Activated B cell treated with CpG ODN at 0.5 μM for 24 hours (primary cell): Measurements from ENCODE around the gene ICOS. TPM values are rescaled to one million over a fixed set of nuclear protein-coding genes. Genes with fewer than 3 reads are reported as not detected.

Experiments used
- ATAC-seq: fragments of 200-7000 bp; cut with Tn5 transposase; one replicate; pipeline ENCODE4 v1.10.0; 2021; ENCODE audit warnings: low read depth, mild to moderate bottlenecking, moderate library complexity
- CTCF ChIA-PET: fragments of 350-600 bp; sonication (Branson Sonifier 250); formaldehyde crosslinking; loops from one replicate; lab custom pipeline; 2021; ENCODE audit warnings: antibody characterized with exemption; lab: Charles Lee
- POLR2A ChIA-PET: fragments of 350-600 bp; sonication (Branson Sonifier 250); formaldehyde crosslinking; loops from one replicate; lab custom pipeline; 2021; ENCODE audit warnings: antibody characterized with exemption; lab: Charles Lee
- DNase-seq: peaks from one replicate; pipeline ENCODE4 v3.0.0; 2022
- H3K27ac Mint-ChIP-seq: one replicate; pipeline ENCODE4 v1.8.0; 2020; ENCODE audit warnings: mixed read lengths
- H3K27me3 Mint-ChIP-seq: one replicate; pipeline ENCODE4 v1.8.0; 2021; ENCODE audit warnings: mixed read lengths
- H3K36me3 Mint-ChIP-seq: one replicate; pipeline ENCODE4 v1.8.0; 2021; ENCODE audit warnings: low read depth, mixed read lengths
- H3K4me1 Mint-ChIP-seq: one replicate; pipeline ENCODE4 v1.8.0; 2021; ENCODE audit warnings: mixed read lengths
- H3K4me3 Mint-ChIP-seq: one replicate; pipeline ENCODE4 v1.8.0; 2020; ENCODE audit warnings: mild to moderate bottlenecking, mixed read lengths
- H3K9me3 Mint-ChIP-seq: one replicate; pipeline ENCODE4 v1.8.0; 2020; ENCODE audit warnings: mixed read lengths
- intact Hi-C: fragments of 100-400 bp; cut with micrococcal nuclease; formaldehyde crosslinking; loops from one replicate; pipeline ENCODE4 v1.15.1; 2024
- total RNA-seq: library from RNA; stranded (reverse); gene quantifications from 2 replicates; pipeline ENCODE4 v1.2.3, GENCODE V29; 2022
- TF ChIP-seq, protein P1 (sequence below): fragments of 200-600 bp; IDR thresholded peaks from one replicate; pipeline ENCODE4 v1.8.0; 2022; ENCODE audit warnings: antibody characterized with exemption, mild to moderate bottlenecking

Gene ICOS
- total RNA-seq, 1 donor from 2014 or later = not detected

DNA sequence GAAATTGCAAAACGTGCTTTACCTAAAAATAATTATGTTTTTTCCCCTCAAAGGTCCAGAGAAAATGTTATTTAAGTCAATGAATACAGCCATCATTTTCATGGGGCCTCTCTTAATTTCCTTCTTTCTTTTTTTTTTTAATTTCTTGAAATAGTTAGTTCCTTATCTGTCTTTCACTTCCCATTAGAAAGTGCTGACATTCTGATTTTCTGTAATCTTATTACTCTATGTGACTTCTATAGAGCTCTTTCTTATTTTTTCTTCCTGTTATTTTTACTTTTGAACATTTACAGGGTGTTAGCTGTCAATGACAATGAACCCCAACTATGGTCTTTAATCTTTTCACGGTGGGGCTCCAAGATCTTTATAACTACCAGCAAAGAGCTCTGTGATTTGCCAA is 39.0 kb upstream of the ICOS start:
- H3K9me3 Mint-ChIP-seq = peaks cover 12% of the 10 kb centered on the region
- peak overlapping the region; percentile 45 for H3K4me3 Mint-ChIP-seq
- H3K4me1 Mint-ChIP-seq = peaks cover 18% of the 10 kb centered on the region
- CTCF ChIA-PET = interaction anchor here (0.7 to 1.2 kb wide), 2 partner anchors 11 to 248 kb away, joined by 3 to 4 read pairs; no protein-coding TSS in a partner anchor
- peak overlapping the region; percentile 50 for H3K27ac Mint-ChIP-seq
- DNase-seq (no peak), ATAC-seq (peak; percentile 60)
- peaks cover 3% of the 10 kb centered on the region for H3K36me3 Mint-ChIP-seq
- TF ChIP-seq, protein P1, sequence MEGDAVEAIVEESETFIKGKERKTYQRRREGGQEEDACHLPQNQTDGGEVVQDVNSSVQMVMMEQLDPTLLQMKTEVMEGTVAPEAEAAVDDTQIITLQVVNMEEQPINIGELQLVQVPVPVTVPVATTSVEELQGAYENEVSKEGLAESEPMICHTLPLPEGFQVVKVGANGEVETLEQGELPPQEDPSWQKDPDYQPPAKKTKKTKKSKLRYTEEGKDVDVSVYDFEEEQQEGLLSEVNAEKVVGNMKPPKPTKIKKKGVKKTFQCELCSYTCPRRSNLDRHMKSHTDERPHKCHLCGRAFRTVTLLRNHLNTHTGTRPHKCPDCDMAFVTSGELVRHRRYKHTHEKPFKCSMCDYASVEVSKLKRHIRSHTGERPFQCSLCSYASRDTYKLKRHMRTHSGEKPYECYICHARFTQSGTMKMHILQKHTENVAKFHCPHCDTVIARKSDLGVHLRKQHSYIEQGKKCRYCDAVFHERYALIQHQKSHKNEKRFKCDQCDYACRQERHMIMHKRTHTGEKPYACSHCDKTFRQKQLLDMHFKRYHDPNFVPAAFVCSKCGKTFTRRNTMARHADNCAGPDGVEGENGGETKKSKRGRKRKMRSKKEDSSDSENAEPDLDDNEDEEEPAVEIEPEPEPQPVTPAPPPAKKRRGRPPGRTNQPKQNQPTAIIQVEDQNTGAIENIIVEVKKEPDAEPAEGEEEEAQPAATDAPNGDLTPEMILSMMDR = no peak
- POLR2A ChIA-PET = interaction anchor here (0.7 to 1.6 kb wide), 4 partner anchors 25 to 1287 kb away, joined by 3 read pairs; partner anchors contain the start of gene CTLA4
- intact Hi-C loops = loop anchor here (1.0 kb wide), 1 partner anchor 26 kb away; no protein-coding TSS in a partner anchor
- H3K27me3 Mint-ChIP-seq = peaks cover 9% of the 10 kb centered on the region

DNA sequence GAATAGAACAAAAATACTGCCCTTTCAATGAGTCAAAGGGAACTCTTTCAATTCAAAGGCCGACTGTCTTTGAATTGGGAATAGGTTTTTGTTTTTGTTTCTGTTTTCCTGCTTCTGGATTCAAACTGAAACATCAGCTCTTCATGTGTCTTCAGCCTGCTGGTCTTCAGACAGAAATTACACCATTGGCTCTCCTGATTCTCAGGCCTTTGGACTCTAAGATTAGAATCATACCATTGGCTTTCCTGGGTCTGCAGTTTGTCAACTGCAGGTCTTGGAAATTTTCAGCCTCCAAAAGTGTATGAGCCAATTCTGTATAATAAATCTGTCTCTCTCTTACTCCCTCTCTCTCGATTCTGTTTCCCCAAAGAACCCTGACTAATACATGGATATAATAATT is 37.9 kb upstream of the ICOS start:
- Mint-ChIP-seq H3K27me3 (peaks cover 7% of the 10 kb centered on the region), H3K9me3 (peaks cover 12% of the 10 kb centered on the region), H3K4me3 (no peak overlapping the region), H3K4me1 (peaks cover 18% of the 10 kb centered on the region), H3K36me3 (peaks cover 3% of the 10 kb centered on the region), H3K27ac (no peak overlapping the region)
- ChIA-PET CTCF (no interaction called here), POLR2A (no interaction called here)
- no peak for ATAC-seq
- TF ChIP-seq, protein P1 = no peak
- no peak for DNase-seq
- intact Hi-C loops = no loop called here

DNA sequence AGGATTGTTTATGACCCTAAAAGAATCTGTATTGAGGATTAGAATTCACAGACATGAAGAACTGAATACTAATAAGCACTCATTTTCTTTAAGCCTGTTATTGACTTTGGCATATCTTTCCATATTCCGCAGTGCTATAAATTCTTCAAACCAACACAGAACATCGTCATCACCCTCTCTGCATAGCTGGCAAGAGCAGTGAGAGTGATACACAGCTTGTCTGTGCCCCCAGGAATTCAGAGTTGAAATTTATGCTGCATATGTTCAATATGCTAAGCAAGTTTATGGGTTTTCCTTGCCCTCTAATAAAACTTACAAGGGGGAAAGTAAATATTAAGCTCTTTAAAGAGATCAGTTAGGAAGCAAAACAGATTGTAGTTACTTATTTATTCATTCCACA is 36.3 kb upstream of the ICOS start:
- ATAC-seq (no peak), DNase-seq (no peak)
- Mint-ChIP-seq H3K27me3 (peaks cover 3% of the 10 kb centered on the region), H3K4me3 (no peak overlapping the region), H3K27ac (no peak overlapping the region), H3K4me1 (peaks cover 18% of the 10 kb centered on the region), H3K36me3 (peaks cover 3% of the 10 kb centered on the region), H3K9me3 (peaks cover 12% of the 10 kb centered on the region)
- TF ChIP-seq, protein P1 = no peak
- intact Hi-C loops = no loop called here
- POLR2A ChIA-PET = interaction anchor here (0.6 kb wide), 1 partner anchor 128 kb away, joined by 4 read pairs; no protein-coding TSS in a partner anchor
- CTCF ChIA-PET = no interaction called here

DNA sequence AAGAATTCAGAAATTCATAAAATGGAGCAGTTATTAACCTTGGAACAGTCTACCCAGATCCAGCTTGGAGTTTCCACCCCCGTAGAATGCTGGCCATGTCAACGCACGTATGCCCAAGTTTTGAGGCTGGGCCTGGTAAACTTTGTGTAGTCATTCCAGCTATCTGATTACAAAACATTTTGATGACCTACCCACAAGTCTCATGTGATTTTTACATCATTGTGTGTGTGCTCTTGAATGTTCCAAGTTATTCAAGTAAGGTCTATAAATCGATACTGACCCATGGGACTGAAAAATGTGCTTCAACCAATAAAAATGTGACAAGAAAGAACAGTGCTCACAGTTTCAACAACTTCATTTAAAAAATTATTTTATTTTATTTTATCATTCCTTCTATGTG is 32.5 kb upstream of the ICOS start:
- POLR2A ChIA-PET = interaction anchor here (0.6 kb wide), 1 partner anchor 31 kb away, joined by 3 read pairs; no protein-coding TSS in a partner anchor
- intact Hi-C loops = no loop called here

DNA sequence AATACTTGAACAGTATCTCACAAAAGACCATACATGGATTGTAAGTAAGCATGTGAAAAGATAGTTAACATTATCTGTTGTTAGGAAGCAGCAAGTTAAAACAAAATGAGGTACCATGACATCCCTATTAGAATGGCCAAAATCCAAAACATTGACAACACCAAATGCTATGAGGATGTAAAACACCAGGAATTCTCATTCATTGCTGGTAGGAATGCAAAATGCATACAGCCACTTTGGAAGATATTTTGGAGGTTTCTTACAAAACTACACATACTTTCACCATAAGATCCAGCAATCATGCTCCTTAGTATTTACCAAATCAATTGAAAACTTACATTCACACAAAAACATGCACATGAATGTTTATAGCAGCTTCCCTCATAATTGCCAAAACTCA is 30.9 kb upstream of the ICOS start:
- ATAC-seq (no peak), DNase-seq (no peak)
- ChIA-PET POLR2A (no interaction called here), CTCF (no interaction called here)
- H3K9me3 Mint-ChIP-seq = peaks cover 11% of the 10 kb centered on the region
- peaks cover 3% of the 10 kb centered on the region for H3K36me3 Mint-ChIP-seq
- TF ChIP-seq, protein P1 = no peak
- H3K4me1 Mint-ChIP-seq = peaks cover 12% of the 10 kb centered on the region
- no peak overlapping the region for H3K4me3 Mint-ChIP-seq
- peaks cover 3% of the 10 kb centered on the region for H3K27me3 Mint-ChIP-seq
- no peak overlapping the region for H3K27ac Mint-ChIP-seq
- intact Hi-C loops = loop anchor here (5.0 kb wide), 1 partner anchor 88 kb away; no protein-coding TSS in a partner anchor

More for the DNA sequence above, 32.5 kb upstream of the ICOS start:
- CTCF ChIA-PET = no interaction called here
- Mint-ChIP-seq H3K27me3 (peaks cover 3% of the 10 kb centered on the region), H3K27ac (no peak overlapping the region), H3K36me3 (peaks cover 3% of the 10 kb centered on the region), H3K9me3 (peaks cover 12% of the 10 kb centered on the region), H3K4me3 (no peak overlapping the region), H3K4me1 (peaks cover 2% of the 10 kb centered on the region)
- ATAC-seq (no peak), DNase-seq (no peak)
- TF ChIP-seq, protein P1 = no peak
